Tibial nerve (tissue), 3 donors: ENCODE results near the gene DLX2.

Experiments
- CTCF ChIP-seq, 5 experiments: fragments of 200-600 bp in 3 of 5; fragments of 450-650 bp in 2 of 5; sonication (generic) in 3 of 5; IDR thresholded peaks; one replicate each; pipeline ENCODE4 v1.5.1; 2016 to 2019; ENCODE audit warnings: antibody characterized with exemption in 5 of 5, mild to moderate bottlenecking in 3 of 5, moderate library complexity in 2 of 5
- POLR2A ChIP-seq, 2 donors: fragments of 450-650 bp; IDR thresholded peaks; one replicate each; pipeline ENCODE4 v1.6.1; 2017; ENCODE audit warnings: antibody characterized with exemption in 2 of 2, mild to moderate bottlenecking in 2 of 2, moderate library complexity in 2 of 2

GRCh38 chr2:172098650-172099471 is 3.8 kb downstream of the DLX2 start:
- no peak for TF ChIP-seq CTCF (IDR thresholded peaks at IDR 0.05)
- no peak for TF ChIP-seq POLR2A (IDR thresholded peaks at IDR 0.05)
